SU-DHL-6 (cell line): ENCODE results near the gene WWP2.

Source experiments
- CTCF ChIP-seq: fragments of 200-600 bp; sonication (generic); IDR thresholded peaks from one replicate; pipeline ENCODE4 v1.5.1; 2017; ENCODE audit warnings: antibody characterized with exemption, mild to moderate bottlenecking, low read length, moderate library complexity; ENCODE audit not compliant: insufficient read depth, poor library complexity, severe bottlenecking
- EZH2phosphoT487 ChIP-seq: fragments of 200-600 bp; sonication (generic), shearing (Covaris generic); conservative IDR thresholded peaks from 2 replicates; pipeline ENCODE4 v1.6.1; 2018; ENCODE audit warnings: mild to moderate bottlenecking, antibody characterized with exemption, low read length, moderate library complexity, mixed read lengths

- TF ChIP-seq CTCF: no peak
- TF ChIP-seq EZH2phosphoT487: no peak
Observed at GRCh38 chr16:69937465-69937951, 175.4 kb downstream of the WWP2 start.
